OCI-LY7 (cell line): ENCODE data around the gene ORAI1. TPM values are rescaled to one million over a fixed set of nuclear protein-coding genes. Genes with fewer than 3 reads are reported as not detected.
A peak's percentile ranks its signal among the peaks of the same experiment; 100 is the strongest.

Experiments used
- BruUV-seq: library from RNA; stranded (reverse); fragments of 400-500 nt; replicated peaks from 2 replicates; lab custom pipeline; 2021; lab: Mats Ljungman, UMichigan
- CTCF ChIA-PET: fragments of 300-600 bp; sonication (Branson Sonifier 250); formaldehyde crosslinking; loops from one replicate; lab custom pipeline; 2022; ENCODE audit warnings: antibody characterized with exemption; ENCODE audit not compliant: unreplicated experiment; lab: Charles Lee
- POLR2A ChIA-PET: fragments of 300-600 bp; sonication (Branson Sonifier 250); formaldehyde crosslinking; loops from one replicate; lab custom pipeline; 2022; ENCODE audit warnings: antibody characterized with exemption; lab: Charles Lee
- DNase-seq: peaks from one replicate; pipeline ENCODE4 v3.0.0-alpha.2; 2015; ENCODE audit warnings: low spot score
- H2AFZ ChIP-seq: fragments of 200-600 bp; sonication (generic), shearing (Covaris generic); 2 replicates; pipeline ENCODE4 v1.6.1; 2014; ENCODE audit warnings: mild to moderate bottlenecking, antibody characterized with exemption, low read length, moderate library complexity
- H3K27ac ChIP-seq: fragments of 200-600 bp; sonication (generic); 2 replicates; pipeline ENCODE4 v1.5.1; 2014; ENCODE audit warnings: mixed run types, low read depth, mild to moderate bottlenecking, moderate library complexity, low read length, inconsistent platforms; ENCODE audit not compliant: poor library complexity, severe bottlenecking
- H3K36me3 ChIP-seq: fragments of 200-600 bp; sonication (generic); 2 replicates; pipeline ENCODE4 v1.6.1; 2014; ENCODE audit warnings: mild to moderate bottlenecking, antibody characterized with exemption, low read length, moderate library complexity, mixed read lengths; ENCODE audit not compliant: insufficient read depth
- H3K4me1 ChIP-seq: fragments of 200-600 bp; sonication (generic); 2 replicates; pipeline ENCODE4 v1.5.1; 2014; ENCODE audit warnings: mild to moderate bottlenecking, low read length; ENCODE audit not compliant: insufficient read depth, poor library complexity, severe bottlenecking
- H3K4me2 ChIP-seq: fragments of 200-600 bp; sonication (generic); 2 replicates; pipeline ENCODE4 v1.6.1; 2014; ENCODE audit warnings: mild to moderate bottlenecking, low read length
- H3K4me3 ChIP-seq: fragments of 200-600 bp; sonication (generic); 2 replicates; pipeline ENCODE4 v1.5.1; 2014; ENCODE audit warnings: mild to moderate bottlenecking, low read depth, low read length; ENCODE audit not compliant: poor library complexity, severe bottlenecking
- H3K79me2 ChIP-seq: fragments of 200-600 bp; sonication (generic); 2 replicates; pipeline ENCODE4 v1.6.1; 2016; ENCODE audit warnings: low read depth, mild to moderate bottlenecking, low read length, moderate library complexity, mixed read lengths; ENCODE audit not compliant: insufficient read depth
- H3K9me2 ChIP-seq: fragments of 200-600 bp; sonication (generic); 2 replicates; pipeline ENCODE4 v1.6.1; 2016; ENCODE audit warnings: mild to moderate bottlenecking, low read length, mixed read lengths; ENCODE audit not compliant: insufficient read depth
- H3K9me3 ChIP-seq: fragments of 200-600 bp; sonication (generic); 2 replicates; pipeline ENCODE4 v1.6.1; 2014; ENCODE audit warnings: mild to moderate bottlenecking, mixed run types, low read length, mixed read lengths
- H4K20me1 ChIP-seq: fragments of 200-600 bp; sonication (generic); 2 replicates; pipeline ENCODE4 v1.6.1; 2014; ENCODE audit warnings: mild to moderate bottlenecking, antibody characterized with exemption, low read length, moderate library complexity, mixed read lengths; ENCODE audit not compliant: insufficient read depth
- CTCF ChIP-seq: fragments of 200-600 bp; sonication (generic); conservative IDR thresholded peaks from 2 replicates; pipeline ENCODE4 v1.5.1; 2014; ENCODE audit warnings: mild to moderate bottlenecking, antibody characterized with exemption, low read length, moderate library complexity, mixed read lengths
- EZH2phosphoT487 ChIP-seq: fragments of 200-600 bp; sonication (generic); IDR thresholded peaks from 2 replicates; pipeline ENCODE4 v1.6.1; 2018; ENCODE audit warnings: low read depth, borderline replicate concordance, mild to moderate bottlenecking, mixed run types, antibody characterized with exemption, low read length, moderate library complexity, mixed read lengths
- intact Hi-C: fragments of 100-400 bp; cut with micrococcal nuclease; formaldehyde crosslinking; loops from one replicate; pipeline ENCODE4 v1.10.0; 2022; ENCODE audit not compliant: unreplicated experiment
- total RNA-seq, 2 experiments: library from RNA; depleted of rRNA in 1 of 2; stranded (reverse); fragments of >200 nt in 1 of 2; shearing (Covaris generic) in 1 of 2; gene quantifications; 2 replicates each; pipeline ENCODE4 v1.2.3, GENCODE V29; 2014 to 2022

Gene ORAI1
- total RNA-seq, 2 experiments from 2014 or later = 9.5 to 19.1 TPM

- H4K20me1 ChIP-seq = no peaks in the 10 kb centered on the region
- no peak for TF ChIP-seq EZH2phosphoT487
- TF ChIP-seq CTCF = no peak
- H3K79me2 ChIP-seq = no peaks in the 10 kb centered on the region
- H3K4me2 ChIP-seq = peak overlapping the region; percentile 76
- intact Hi-C loops = loop anchor here (1.0 kb wide), 1 partner anchor 37 kb away; no protein-coding TSS in a partner anchor
- H3K4me1 ChIP-seq = peaks cover 39% of the 10 kb centered on the region
- BruUV-seq = TSS peak; percentile 54
- ChIA-PET POLR2A (no interaction called here), CTCF (no interaction called here)
- peak; percentile 76 for DNase-seq
- H3K36me3 ChIP-seq = no peaks in the 10 kb centered on the region
- H2AFZ ChIP-seq = peak overlapping the region; percentile 76; the same call in 1 of the 2 replicates
- H3K4me3 ChIP-seq = peak overlapping the region; percentile 53
- H3K27ac ChIP-seq = peak overlapping the region; percentile 79
- no peaks in the 10 kb centered on the region for H3K9me2 ChIP-seq
- H3K9me3 ChIP-seq = no peaks in the 10 kb centered on the region
Measured at GRCh38 chr12:121590476-121591143, 35.7 kb upstream of the ORAI1 start.

- TF ChIP-seq CTCF (no peak), EZH2phosphoT487 (no peak)
- no peak for DNase-seq
- intact Hi-C loops = no loop called here
- no peaks in the 10 kb centered on the region for H4K20me1 ChIP-seq
- H3K79me2 ChIP-seq = no peaks in the 10 kb centered on the region
- no peaks in the 10 kb centered on the region for H3K36me3 ChIP-seq
- H3K4me2 ChIP-seq = no peak overlapping the region
- H2AFZ ChIP-seq = no peak overlapping the region
- no peaks in the 10 kb centered on the region for H3K9me3 ChIP-seq
- no peaks in the 10 kb centered on the region for H3K9me2 ChIP-seq
- ChIA-PET CTCF (no interaction called here), POLR2A (interaction anchor here (1.0 kb wide), 1 partner anchor 69 kb away, joined by 3 read pairs; no protein-coding TSS in a partner anchor)
- no peak overlapping the region for H3K4me3 ChIP-seq
- BruUV-seq = no TSS peak
- no peak overlapping the region for H3K27ac ChIP-seq
- H3K4me1 ChIP-seq = peaks cover 28% of the 10 kb centered on the region
Measured at GRCh38 chr12:121592320-121592719, 34.0 kb upstream of the ORAI1 start.

- POLR2A ChIA-PET = no interaction called here
Measured at GRCh38 chr12:121595520-121595919, 30.8 kb upstream of the ORAI1 start.

More at GRCh38 chr12:121595520-121595919, 30.8 kb upstream of the ORAI1 start:
- no TSS peak for BruUV-seq
- Histone ChIP-seq H3K27ac (no peak overlapping the region), H3K4me2 (no peak overlapping the region), H2AFZ (no peak overlapping the region), H3K79me2 (no peaks in the 10 kb centered on the region), H3K9me3 (no peaks in the 10 kb centered on the region), H3K4me1 (peaks cover 15% of the 10 kb centered on the region), H3K4me3 (no peak overlapping the region), H3K9me2 (no peaks in the 10 kb centered on the region), H3K36me3 (no peaks in the 10 kb centered on the region), H4K20me1 (no peaks in the 10 kb centered on the region)
- no peak for TF ChIP-seq EZH2phosphoT487
- no peak for TF ChIP-seq CTCF
- CTCF ChIA-PET = no interaction called here
- intact Hi-C loops = no loop called here
- no peak for DNase-seq
